RKO (cell line): Measurements from ENCODE around the gene BCL11B.

Source experiments
- DNase-seq: peaks from one replicate; pipeline ENCODE4 v3.0.0-alpha.2; 2016; ENCODE audit warnings: low spot score

The BCL11B gene

DNA sequence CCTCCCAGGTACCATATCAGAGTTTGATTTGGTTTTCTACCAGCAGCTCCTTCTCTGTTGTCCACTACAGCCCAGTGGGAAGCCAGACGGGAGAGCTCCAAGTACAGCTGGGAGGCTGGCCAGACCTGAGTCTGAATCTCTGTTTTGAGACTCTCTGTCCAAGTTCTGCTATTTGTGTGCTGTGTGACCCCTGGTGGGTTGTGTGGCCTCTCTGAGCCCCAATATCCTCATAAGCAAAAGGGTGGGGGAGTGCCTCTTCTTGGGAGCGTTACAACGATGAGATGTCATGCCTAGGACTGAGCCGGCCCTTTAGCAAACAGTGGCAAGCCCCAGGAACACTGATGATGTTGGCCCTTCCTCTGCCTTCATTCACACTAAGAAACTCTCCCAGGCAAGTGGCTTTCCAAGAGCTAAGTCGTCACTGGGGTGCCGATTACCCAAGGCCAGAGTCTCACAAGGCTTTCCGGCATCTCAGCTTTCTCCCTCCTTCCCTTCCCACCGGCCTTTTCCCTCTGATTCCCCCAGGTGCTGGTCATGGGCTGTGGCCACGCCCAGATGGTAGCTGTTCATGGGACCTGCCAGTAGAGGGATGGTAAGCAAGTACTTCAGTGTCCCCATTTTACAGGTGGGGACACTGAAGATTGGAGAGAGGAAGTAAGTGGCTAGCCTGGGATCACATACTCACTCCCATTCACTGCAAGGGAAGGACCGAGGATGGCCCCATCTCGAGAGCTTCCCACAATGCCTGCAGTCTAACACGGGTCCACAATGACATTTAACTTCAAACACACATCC, 47.7 kb downstream of the BCL11B start:
- DNase-seq: no peak

DNA sequence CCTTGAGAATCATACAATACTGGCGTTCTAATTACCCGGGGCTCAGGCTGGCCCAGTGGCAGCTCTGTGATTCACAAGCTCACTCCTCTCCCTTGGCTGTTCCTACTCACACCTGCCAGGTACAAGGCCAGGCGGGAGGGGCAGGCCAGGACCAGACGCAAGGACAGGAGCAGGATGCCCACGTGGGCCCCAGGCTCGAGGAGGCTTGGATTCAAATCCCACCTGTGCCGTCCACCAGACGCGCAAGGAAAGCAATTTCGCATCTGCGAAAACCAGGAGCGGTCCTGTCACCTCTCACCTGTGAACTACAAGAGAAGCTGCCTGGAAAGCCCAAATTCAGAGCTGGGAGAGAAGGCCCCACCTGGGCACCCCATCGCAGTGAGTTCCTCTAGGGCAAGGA, 50.6 kb downstream of the BCL11B start:
- no peak for DNase-seq

- no peak for DNase-seq
Measured at GRCh38 chr14:99217066-99217955, 54.7 kb downstream of the BCL11B start.

GRCh38 chr14:99216191-99216590, 55.8 kb downstream of the BCL11B start:
- no peak for DNase-seq

DNA sequence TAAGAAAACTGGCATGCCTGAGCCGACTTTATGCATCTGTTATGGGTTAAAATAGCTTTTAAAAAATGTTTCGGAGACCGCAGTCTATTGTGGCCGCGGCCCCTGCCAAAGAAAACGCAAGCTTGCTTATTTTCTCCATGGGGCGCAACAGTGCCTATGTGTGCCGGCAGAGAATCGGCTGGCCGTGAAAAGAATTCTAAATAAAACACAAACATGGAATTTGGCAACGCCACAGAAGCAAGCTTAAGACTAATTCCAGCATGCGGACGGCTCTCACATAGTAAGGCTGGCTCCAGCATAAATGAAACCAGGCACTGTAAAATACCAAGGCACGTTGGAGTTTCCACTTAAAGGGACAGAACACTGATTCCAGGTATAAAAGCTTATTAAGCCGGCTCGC, 56.7 kb downstream of the BCL11B start:
- no peak for DNase-seq

GRCh38 chr14:99214701-99215100, 57.3 kb downstream of the BCL11B start:
- no peak for DNase-seq

DNA sequence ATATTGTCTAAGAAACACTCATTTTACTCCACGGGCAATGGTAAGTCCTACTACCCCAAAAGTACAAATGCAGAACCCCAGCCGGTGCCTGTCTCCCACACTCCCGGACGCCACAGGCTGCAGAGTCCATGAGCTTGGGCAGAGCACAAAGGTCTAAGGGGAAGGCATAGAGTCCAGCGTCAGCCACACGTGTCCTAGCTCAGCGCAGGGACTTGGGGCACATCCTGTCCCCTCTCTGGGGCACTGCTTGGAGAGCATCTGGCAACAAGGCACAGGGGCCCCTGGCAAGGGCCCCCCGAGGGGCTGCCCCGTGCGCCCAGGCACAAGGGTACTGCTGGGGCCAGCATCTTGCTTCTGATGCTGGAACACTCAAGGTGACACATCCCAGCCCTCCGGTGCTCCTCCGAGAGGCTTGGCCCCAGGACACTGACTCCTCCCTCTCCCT, 58.4 kb downstream of the BCL11B start:
- no peak for DNase-seq

GRCh38 chr14:99213101-99213500, 58.9 kb downstream of the BCL11B start:
- DNase-seq: no peak

DNA sequence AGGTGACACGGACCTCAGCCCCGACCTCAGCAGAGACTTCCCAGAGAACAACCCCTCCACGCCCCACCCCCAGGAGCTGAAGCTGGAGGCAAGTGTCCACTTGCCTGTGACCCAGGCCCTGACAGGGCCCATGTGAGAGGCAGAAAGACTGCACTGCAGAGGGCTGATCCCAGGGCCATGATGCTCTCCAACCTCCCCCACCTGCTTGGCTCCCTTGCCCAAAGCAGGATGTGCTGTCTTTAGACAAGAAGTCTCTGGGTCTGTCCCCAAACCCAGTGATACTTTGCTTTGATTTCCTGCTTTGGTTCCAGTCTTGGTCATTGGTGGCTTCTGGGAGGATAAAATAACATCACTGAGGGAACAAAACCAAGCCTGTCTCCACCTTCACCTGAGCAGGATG, 59.4 kb downstream of the BCL11B start:
- DNase-seq: no peak

DNA sequence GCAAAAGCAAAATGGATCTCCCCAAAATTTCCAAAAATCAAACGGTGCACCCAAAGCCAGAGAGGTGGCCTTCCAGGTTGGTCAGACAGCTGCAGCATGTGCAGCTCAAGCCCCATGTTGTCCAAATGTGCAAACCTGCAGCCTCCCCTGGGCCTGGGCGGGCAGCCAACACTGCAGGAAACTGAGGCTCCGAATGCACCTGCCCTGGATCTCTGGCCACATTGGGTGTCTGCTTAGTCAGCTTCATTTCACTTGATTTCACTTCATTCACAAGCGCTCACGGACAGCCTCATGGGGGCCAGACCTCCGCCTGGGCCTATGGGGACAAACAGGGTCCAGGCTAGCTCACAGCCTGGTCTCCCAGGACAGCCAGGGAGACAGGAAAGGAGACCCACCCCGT, 59.8 kb downstream of the BCL11B start:
- no peak for DNase-seq

- DNase-seq: no peak
Measured at GRCh38 chr14:99211410-99211809, 60.6 kb downstream of the BCL11B start.

DNA sequence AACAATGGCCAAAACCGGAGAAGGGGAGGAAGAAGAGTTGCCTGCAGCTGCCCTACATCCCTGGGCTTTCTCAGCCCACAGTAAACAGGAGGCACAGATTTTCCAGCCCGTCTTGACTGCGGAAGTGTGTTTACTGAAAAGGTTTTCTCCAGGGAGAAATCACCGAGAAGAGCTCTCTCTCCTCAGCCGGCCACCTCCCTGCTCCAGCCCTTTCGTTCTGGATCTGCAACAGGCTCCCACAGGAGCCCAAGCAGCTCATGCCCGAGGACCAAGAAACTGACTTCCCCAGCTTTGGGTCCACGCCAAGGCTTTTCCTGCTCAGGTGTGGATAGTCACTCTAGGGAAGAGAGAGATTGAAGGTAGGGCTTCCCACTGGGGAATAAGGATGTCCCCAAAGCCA, 61.7 kb downstream of the BCL11B start:
- DNase-seq: no peak

GRCh38 chr14:99209409-99209808, 62.6 kb downstream of the BCL11B start:
- no peak for DNase-seq

DNA sequence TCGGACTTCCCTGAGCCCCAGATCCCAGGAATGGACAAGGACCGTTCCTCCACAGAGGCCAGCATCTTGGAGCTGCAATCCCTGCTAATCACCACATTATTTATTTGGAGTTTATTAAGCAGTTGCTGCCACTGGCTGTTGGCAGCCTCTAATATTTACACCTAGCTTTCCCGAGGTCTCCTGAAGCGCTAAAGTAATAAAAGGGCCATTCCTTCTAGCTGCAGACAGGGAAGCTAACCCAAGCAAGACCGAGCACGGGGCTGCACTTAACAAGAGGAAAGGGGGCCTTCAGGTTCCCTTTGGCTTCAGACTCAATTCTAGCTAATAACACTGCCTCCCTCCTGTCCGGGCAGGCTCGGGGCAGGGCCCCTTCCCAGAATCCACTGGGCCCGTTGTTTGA, 63.7 kb downstream of the BCL11B start:
- DNase-seq: no peak

DNA sequence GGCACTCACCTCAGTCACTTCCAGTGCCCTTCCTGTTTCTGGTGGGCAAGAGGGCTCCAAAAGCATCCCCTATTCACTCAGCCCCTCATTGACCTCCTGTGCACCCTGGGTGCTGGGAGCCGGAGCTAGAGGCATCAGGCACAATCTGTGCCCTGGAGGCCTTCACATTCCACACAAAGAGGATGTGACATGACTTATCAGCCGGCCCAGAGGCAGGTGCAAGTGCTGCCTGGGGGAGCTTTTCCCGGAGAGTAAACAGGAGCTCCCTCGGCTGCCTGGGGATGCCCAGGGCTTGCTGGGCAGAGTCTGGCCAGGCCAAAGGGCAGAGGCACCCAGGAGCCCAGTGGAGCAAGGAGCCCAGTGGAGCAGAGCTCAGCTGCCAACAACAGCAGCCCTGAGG, 64.5 kb downstream of the BCL11B start:
- DNase-seq: no peak

DNA sequence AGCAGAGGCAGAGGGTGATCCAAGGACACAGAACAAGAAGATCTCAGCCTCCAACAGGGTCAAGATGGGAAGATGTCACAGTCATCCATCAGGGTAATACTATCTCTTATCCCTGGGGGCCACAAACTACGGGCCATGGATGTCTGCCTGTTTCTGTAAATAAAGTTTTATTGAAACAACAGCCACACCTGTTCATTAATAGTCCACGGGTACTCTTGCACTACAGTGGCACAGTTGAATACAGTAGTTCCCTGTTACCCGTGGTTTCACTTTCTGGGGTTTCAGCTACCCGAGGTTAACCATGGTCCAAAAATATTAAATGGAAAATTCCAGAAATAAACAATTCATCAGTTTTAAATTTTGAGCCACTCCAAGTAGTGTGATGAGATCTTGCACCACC, 65.9 kb downstream of the BCL11B start:
- no peak for DNase-seq

DNA sequence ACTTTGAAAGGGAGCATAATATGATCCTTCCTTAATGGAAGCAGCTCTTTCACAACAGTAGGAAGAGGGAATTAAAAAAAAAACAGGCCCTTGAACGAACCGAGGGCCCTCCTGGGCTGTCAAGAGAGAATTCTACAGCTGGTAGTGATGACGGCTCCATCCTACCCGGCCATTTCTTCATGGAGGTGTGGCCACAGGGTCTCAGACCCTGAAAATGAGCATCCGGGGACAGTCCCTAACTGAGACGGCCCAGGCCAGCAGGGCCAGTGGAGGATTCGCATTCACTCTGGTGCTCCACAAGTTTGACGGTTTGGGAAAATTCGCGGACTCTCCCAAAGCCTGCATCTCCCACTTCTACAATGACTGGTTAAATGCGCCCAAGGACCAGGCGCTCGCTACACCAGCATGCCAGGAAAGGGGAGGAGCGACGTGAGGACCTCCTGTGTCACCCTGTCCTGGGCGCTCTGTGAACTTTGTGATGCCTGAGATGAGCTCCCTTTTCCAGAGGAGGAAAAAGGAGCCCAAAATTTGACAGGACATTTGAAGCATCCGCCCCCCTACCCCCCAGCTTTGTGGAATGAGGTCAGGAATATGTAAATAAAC, 66.8 kb downstream of the BCL11B start:
- no peak for DNase-seq

GRCh38 chr14:99203801-99204200, 68.2 kb downstream of the BCL11B start:
- DNase-seq: no peak

DNA sequence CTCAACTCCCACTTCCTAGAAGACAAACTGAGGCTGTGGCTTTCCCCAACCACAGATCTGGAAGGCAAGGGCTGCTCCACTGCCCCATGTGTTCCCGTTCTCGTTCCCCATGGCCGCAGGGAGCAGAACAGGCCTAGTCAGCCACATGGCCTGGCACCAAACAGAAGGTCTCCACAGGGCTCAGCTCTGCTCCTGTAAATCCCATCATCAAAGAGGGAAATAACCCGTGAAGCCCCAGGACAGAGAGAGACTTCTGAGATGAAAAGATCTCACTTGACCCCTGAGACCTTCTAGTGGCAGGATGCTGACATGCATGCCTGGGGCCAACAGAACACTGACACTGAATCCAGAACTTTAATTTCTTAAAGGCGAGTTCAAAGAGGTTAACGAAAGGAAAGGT, 68.9 kb downstream of the BCL11B start:
- DNase-seq: no peak

GRCh38 chr14:99202516-99202915, 69.5 kb downstream of the BCL11B start:
- DNase-seq: no peak

DNA sequence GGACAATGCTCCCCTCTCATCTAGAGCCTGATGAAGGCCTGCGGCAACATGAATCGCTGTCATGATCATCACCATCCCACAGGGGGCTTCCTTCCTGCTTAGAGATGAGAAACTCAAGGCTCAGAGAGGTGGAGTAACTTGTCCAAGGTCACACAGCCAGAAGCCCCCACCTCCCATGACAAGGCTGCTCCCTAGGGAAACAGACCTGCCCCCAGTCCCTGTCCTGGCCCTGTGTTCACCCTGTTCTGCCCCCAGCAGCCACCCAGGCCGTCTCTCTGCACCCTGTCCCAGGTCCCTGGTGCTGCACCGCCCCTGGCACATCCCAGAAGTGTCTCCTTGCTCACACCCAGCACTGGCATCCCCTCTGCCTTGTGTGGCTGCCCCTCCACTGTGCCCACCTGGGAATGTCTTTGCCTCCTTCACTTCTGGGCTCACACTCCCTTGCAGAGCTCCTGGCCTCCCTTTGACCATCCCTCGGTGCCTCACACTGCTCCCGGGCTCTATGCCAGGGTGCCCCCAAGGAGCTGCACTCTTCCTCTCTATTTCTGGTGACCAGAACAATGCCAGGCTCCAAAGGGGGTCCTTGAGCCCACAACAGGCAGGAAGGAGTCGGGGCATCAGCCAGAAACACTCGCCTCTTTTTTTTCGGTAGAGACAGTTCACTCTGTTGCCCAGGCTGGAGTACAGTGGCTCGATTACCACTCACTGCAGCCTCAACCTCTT, 70.5 kb downstream of the BCL11B start:
- no peak for DNase-seq

- DNase-seq: no peak
Measured at GRCh38 chr14:99200654-99201005, 71.4 kb downstream of the BCL11B start.
